Spleen (tissue), 11 donors: ENCODE data around the gene THNSL1. TPM values are rescaled to one million over a fixed set of nuclear protein-coding genes. Genes with fewer than 3 reads are reported as not detected.

Experiments
- DNase-seq: peaks from one replicate; pipeline ENCODE4 v3.0.0-alpha.2; 2020
- H3K27ac ChIP-seq, 8 donors: fragments of 200-600 bp; sonication (generic) in 7 of 8; 1 replicate in 4 of 8; 2 replicates in 4 of 8; pipeline versions ENCODE4 v1.5.0 to v1.8.0; 2016 to 2021; ENCODE audit warnings: inconsistent platforms in 4 of 8, mild to moderate bottlenecking in 4 of 8, moderate library complexity in 1 of 8
- H3K27me3 ChIP-seq, 7 donors: fragments of 200-600 bp; sonication (generic) in 6 of 7; replicated peaks in 1 of 7; 1 replicate in 4 of 7; 2 replicates in 3 of 7; pipeline versions ENCODE4 v1.5.0 to v1.8.0; 2016 to 2021; ENCODE audit warnings: inconsistent platforms in 3 of 7, mild to moderate bottlenecking in 1 of 7
- H3K36me3 ChIP-seq, 6 donors: fragments of 200-600 bp; sonication (generic) in 5 of 6; 1 replicate in 4 of 6; 2 replicates in 2 of 6; pipeline versions ENCODE4 v1.5.0 to v1.8.0; 2016 to 2021; ENCODE audit warnings: inconsistent platforms in 2 of 6
- H3K4me1 ChIP-seq, 6 donors: fragments of 200-600 bp; sonication (generic) in 5 of 6; 1 replicate in 3 of 6; 2 replicates in 3 of 6; pipeline versions ENCODE4 v1.5.0 to v1.8.0; 2016 to 2021; ENCODE audit warnings: inconsistent platforms in 3 of 6
- H3K4me3 ChIP-seq, 8 donors: fragments of 200-600 bp; sonication (generic) in 7 of 8; 1 replicate in 4 of 8; 2 replicates in 4 of 8; pipeline versions ENCODE4 v1.5.0 to v1.8.0; 2016 to 2021; ENCODE audit warnings: inconsistent platforms in 4 of 8, mild to moderate bottlenecking in 4 of 8, moderate library complexity in 2 of 8
- H3K9me3 ChIP-seq, 8 donors: fragments of 200-600 bp; sonication (generic) in 7 of 8; 1 replicate in 4 of 8; 2 replicates in 4 of 8; pipeline versions ENCODE4 v1.5.0 to v1.8.0; 2016 to 2021; ENCODE audit warnings: inconsistent platforms in 4 of 8
- POLR2A ChIP-seq, 3 donors: fragments of 450-650 bp; IDR thresholded peaks; one replicate each; pipeline ENCODE4 v1.5.1; 2017; ENCODE audit warnings: antibody characterized with exemption in 3 of 3, mild to moderate bottlenecking in 1 of 3
- POLR2AphosphoS5 ChIP-seq, 3 donors: sonication (generic); formaldehyde crosslinking; IDR thresholded peaks; one replicate each; pipeline ENCODE4 v1.5.1; 2017; ENCODE audit warnings: antibody characterized with exemption in 3 of 3
- WGBS, 5 donors: extraction: QIAGEN DNeasy Blood & Tissue Kit in 3 of 5; methylation state at CpG; one replicate each; pipeline versions ENCODE4 v1.1.5 to v1.1.7; 2013 to 2018; 5-methylcytosine and 5-hydroxymethylcytosine counted together
- intact Hi-C: fragments of 100-400 bp; cut with DNase I; formaldehyde crosslinking; loops from one replicate; pipeline ENCODE4 v1.15.0; 2023; ENCODE audit warnings: low total_unique reads
- polyA plus RNA-seq, 3 donors: library from polyadenylated mRNA; stranded (reverse); fragments of 200-250 nt; gene quantifications; one replicate each; pipeline ENCODE4 v1.2.1, GENCODE V29; 2013
- total RNA-seq, 7 donors: library from RNA; depleted of rRNA in 3 of 7; stranded (reverse); fragments of >200 nt in 3 of 7; fragmentation: NEBNext Ultra II Directional in 4 of 7; extraction: Animal tissue kit (Norgen Biotek cat#: 25700) in 4 of 7; gene quantifications; one replicate each; pipeline versions ENCODE4 v1.1.0 to v1.2.1, GENCODE V29; 2016 to 2021
- TF ChIP-seq, protein P1 (sequence below), 11 experiments: fragments of 200-600 bp in 7 of 11; fragments of 450-650 bp in 4 of 11; sonication (generic) in 4 of 11; IDR thresholded peaks in 8 of 11; conservative IDR thresholded peaks in 3 of 11; 1 replicate in 7 of 11; 2 replicates in 4 of 11; pipeline versions ENCODE4 v1.4.0 to v1.8.0; 2016 to 2021; ENCODE audit warnings: antibody characterized with exemption in 11 of 11, inconsistent platforms in 4 of 11, mild to moderate bottlenecking in 1 of 11
- donor health status: healthy with polysubstance abuse.
- donor health status: DM: no; HTN: no; CAD: no; lungs with moderate emphysema.
- donor health status: DM: no; HTN: no; CAD: no.
- donor health status: Bipolar disorder and iron deficiency.
- donor health status: healthy.
- donor health status: DM: no; HTN: no; CAD: no.
- donor health status: DM: yes; HTN: yes; CAD: no.

THNSL1 gene
- total and polyA plus RNA-seq, 10 donors = 1.5 to 4.3 (median 2.8) TPM

- WGBS, 5 donors = 75 to 95% (median 93%) methylated on average over 1 of the region's 1 CpG
Observed at GRCh38 chr10:25046641-25047040, 30.2 kb downstream of the THNSL1 start.

DNA sequence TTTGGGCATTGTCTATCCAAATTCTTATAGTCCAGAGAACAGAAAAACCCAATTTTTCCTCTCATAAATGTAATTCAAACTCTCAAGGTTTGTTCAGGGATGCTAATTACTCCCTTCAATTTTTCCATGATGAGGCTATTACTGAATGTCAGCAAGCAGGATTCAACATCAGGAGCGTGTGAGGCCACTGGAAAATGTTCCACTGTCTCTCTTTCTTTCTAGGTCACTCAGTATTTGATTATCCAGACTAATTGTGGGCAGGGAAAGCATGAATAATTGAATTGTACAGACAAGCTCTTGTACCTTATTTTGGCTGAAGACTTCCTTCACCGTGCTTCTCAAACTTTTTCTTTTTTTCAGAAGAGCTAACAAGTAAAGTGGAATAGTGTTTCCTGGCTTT, 30.7 kb downstream of the THNSL1 start:
- H3K4me3 ChIP-seq = no peak overlapping the region
- no peaks in the 10 kb centered on the region for H3K27me3 ChIP-seq
- H3K27ac ChIP-seq = no peak overlapping the region
- no peaks in the 10 kb centered on the region for H3K36me3 ChIP-seq
- TF ChIP-seq POLR2AphosphoS5 (IDR thresholded peaks at IDR 0.05) (no peak), POLR2A (IDR thresholded peaks at IDR 0.05) (no peak)
- TF ChIP-seq, protein P1, sequence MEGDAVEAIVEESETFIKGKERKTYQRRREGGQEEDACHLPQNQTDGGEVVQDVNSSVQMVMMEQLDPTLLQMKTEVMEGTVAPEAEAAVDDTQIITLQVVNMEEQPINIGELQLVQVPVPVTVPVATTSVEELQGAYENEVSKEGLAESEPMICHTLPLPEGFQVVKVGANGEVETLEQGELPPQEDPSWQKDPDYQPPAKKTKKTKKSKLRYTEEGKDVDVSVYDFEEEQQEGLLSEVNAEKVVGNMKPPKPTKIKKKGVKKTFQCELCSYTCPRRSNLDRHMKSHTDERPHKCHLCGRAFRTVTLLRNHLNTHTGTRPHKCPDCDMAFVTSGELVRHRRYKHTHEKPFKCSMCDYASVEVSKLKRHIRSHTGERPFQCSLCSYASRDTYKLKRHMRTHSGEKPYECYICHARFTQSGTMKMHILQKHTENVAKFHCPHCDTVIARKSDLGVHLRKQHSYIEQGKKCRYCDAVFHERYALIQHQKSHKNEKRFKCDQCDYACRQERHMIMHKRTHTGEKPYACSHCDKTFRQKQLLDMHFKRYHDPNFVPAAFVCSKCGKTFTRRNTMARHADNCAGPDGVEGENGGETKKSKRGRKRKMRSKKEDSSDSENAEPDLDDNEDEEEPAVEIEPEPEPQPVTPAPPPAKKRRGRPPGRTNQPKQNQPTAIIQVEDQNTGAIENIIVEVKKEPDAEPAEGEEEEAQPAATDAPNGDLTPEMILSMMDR (IDR thresholded peaks at IDR 0.05 in 8 of 11, conservative IDR thresholded peaks at IDR 0.05 in 3 of 11) = no peak
- intact Hi-C loops = no loop called here
- no peak for DNase-seq
- H3K9me3 ChIP-seq = no peaks in the 10 kb centered on the region
- no peaks in the 10 kb centered on the region for H3K4me1 ChIP-seq
- whole genome bisulfite sequencing, 5 donors = 42 to 53% (median 47%) methylated on average over 2 of the region's 2 CpGs

More at GRCh38 chr10:25046641-25047040, 30.2 kb downstream of the THNSL1 start:
- no peak overlapping the region for H3K27ac ChIP-seq
- H3K4me3 ChIP-seq = no peak overlapping the region
- no peaks in the 10 kb centered on the region for H3K27me3 ChIP-seq
- H3K36me3 ChIP-seq = no peaks in the 10 kb centered on the region
- H3K9me3 ChIP-seq = no peaks in the 10 kb centered on the region
- no peaks in the 10 kb centered on the region for H3K4me1 ChIP-seq
- DNase-seq = no peak
- no peak for TF ChIP-seq POLR2AphosphoS5 (IDR thresholded peaks at IDR 0.05)
- TF ChIP-seq, protein P1 (IDR thresholded peaks at IDR 0.05 in 8 of 11, conservative IDR thresholded peaks at IDR 0.05 in 3 of 11) = no peak
- no peak for TF ChIP-seq POLR2A (IDR thresholded peaks at IDR 0.05)
- intact Hi-C loops = no loop called here

DNA sequence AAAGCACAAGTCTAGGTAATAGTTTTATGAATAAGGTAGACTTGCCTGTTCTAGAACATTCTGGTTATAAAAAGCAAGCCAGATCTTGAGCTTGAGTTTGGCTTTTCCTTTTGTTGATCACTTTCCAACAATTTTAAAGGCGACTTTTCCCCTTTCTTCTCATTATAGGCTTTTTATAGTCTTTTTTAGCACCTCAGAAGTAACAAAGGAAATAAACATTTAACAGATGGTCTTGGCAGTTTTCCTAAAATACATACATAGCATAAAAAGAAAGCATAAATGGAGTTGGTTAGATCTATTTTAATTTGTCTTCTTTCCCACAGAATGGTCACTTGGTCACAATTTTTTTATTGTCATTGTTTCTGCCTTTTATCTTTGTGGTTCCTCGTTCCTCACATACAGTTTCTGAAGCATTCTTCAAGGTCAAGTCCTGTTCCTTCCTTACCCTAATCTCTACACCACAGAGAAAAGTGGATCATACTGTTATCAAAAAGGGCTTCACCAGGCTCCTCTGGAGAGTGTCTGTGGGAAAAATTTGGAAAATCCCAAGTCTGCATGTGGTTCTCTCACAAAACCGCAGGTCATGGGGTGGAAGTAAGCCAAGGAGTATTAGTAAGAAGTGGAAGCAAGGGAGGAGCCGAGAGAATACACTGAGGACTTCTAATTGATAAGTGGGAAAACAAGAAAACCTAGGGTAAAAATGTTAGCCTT, 31.3 kb downstream of the THNSL1 start:
- Histone ChIP-seq H3K4me1 (no peaks in the 10 kb centered on the region), H3K27me3 (no peaks in the 10 kb centered on the region), H3K4me3 (no peak overlapping the region), H3K36me3 (no peaks in the 10 kb centered on the region), H3K27ac (no peak overlapping the region), H3K9me3 (no peaks in the 10 kb centered on the region)
- intact Hi-C loops = no loop called here
- DNase-seq = no peak
- 31 to 43% (median 37%) methylated on average over 4 of the region's 4 CpGs for WGBS, 5 donors
- TF ChIP-seq, protein P1 (IDR thresholded peaks at IDR 0.05 in 8 of 11, conservative IDR thresholded peaks at IDR 0.05 in 3 of 11) = no peak

GRCh38 chr10:25048450-25048849, 32.0 kb downstream of the THNSL1 start:
- Histone ChIP-seq H3K36me3 (no peaks in the 10 kb centered on the region), H3K4me3 (no peak overlapping the region), H3K9me3 (no peaks in the 10 kb centered on the region), H3K27me3 (no peaks in the 10 kb centered on the region), H3K27ac (no peak overlapping the region), H3K4me1 (no peaks in the 10 kb centered on the region)
- 82 to 90% (median 88%) methylated on average over 5 of the region's 5 CpGs for WGBS, 5 donors
- no peak for TF ChIP-seq POLR2AphosphoS5 (IDR thresholded peaks at IDR 0.05)
- no peak for DNase-seq
- intact Hi-C loops = no loop called here
